Fibroblast of lung (primary cell): Measurements from ENCODE around the gene HLA-F.

Experiments
- CTCF ChIP-seq, 2 donors: IDR thresholded peaks in 1 of 2; conservative IDR thresholded peaks in 1 of 2; 1 replicate in 1 of 2; 2 replicates in 1 of 2; pipeline ENCODE4 v1.5.1; 2011 to 2012; ENCODE audit warnings: low read length in 2 of 2, control low read depth in 1 of 2, inconsistent platforms in 1 of 2, low read depth in 1 of 2, mild to moderate bottlenecking in 1 of 2
- EZH2 ChIP-seq: IDR thresholded peaks from 2 replicates; pipeline ENCODE4 v1.5.1; 2012; ENCODE audit warnings: low read length, control low read depth, mild to moderate bottlenecking; ENCODE audit errors: missing control alignments

GRCh38 chr6:29679962-29680361 lies 43.3 kb upstream of the HLA-F start:
- TF ChIP-seq CTCF (conservative IDR thresholded peaks at IDR 0.05 in 1 of 2, IDR thresholded peaks at IDR 0.05 in 1 of 2; ENCODE audit: low read depth in 1 of 2, low read length in 2 of 2) (no peak), EZH2 (no peak)
